Kidney (tissue), 22 donors: ENCODE data around the gene FGD2. TPM values are rescaled to one million over a fixed set of nuclear protein-coding genes. Genes with fewer than 3 reads are reported as not detected.
A peak's percentile ranks its signal among the peaks of the same experiment; 100 is the strongest.

Experiments
- DNase-seq, 5 donors: peaks; one replicate each; pipeline ENCODE4 v3.0.0-alpha.2; 2013 to 2020
- FAIRE-seq: peaks from 2 replicates; lab custom pipeline; 2012; peaks lifted over from hg19 to GRCh38; lab: Jason Lieb, UNC
- H3K27ac ChIP-seq, 2 donors: one replicate each; pipeline ENCODE4 v1.7.0; 2013; ENCODE audit warnings: low read depth in 2 of 2, low read length in 2 of 2, inconsistent platforms in 1 of 2
- H3K27me3 ChIP-seq: one replicate; pipeline ENCODE4 v1.7.1; 2013; ENCODE audit warnings: low read length, inconsistent platforms; ENCODE audit not compliant: control insufficient read depth, insufficient read depth
- H3K36me3 ChIP-seq, 3 donors: one replicate each; pipeline versions ENCODE4 v1.7.0 to v1.7.1; 2013; ENCODE audit warnings: low read length in 3 of 3, control low read depth in 1 of 3, inconsistent platforms in 1 of 3; ENCODE audit not compliant: insufficient read depth in 3 of 3, control insufficient read depth in 2 of 3
- H3K4me1 ChIP-seq, 3 donors: one replicate each; pipeline versions ENCODE4 v1.7.0 to v1.7.1; 2013; ENCODE audit warnings: low read length in 3 of 3, inconsistent platforms in 1 of 3, low read depth in 1 of 3; ENCODE audit not compliant: control insufficient read depth in 2 of 3, insufficient read depth in 2 of 3
- H3K4me3 ChIP-seq, 3 donors: one replicate each; pipeline versions ENCODE4 v1.7.0 to v1.8.1; 2013; ENCODE audit warnings: low read length in 3 of 3, control low read depth in 1 of 3, inconsistent platforms in 1 of 3
- H3K9ac ChIP-seq, 3 donors: one replicate each; pipeline versions ENCODE4 v1.7.0 to v1.7.1; 2013; ENCODE audit warnings: low read length in 3 of 3, control low read depth in 1 of 3, inconsistent platforms in 1 of 3
- H3K9me3 ChIP-seq, 3 donors: one replicate each; pipeline versions ENCODE4 v1.7.0 to v1.7.1; 2013; ENCODE audit warnings: low read length in 3 of 3, control low read depth in 1 of 3, inconsistent platforms in 1 of 3; ENCODE audit not compliant: control insufficient read depth in 2 of 3, insufficient read depth in 1 of 3
- intact Hi-C: fragments of 100-400 bp; cut with DNase I; formaldehyde crosslinking; loops from one replicate; pipeline ENCODE4 v1.11.1; 2022
- long read RNA-seq, 10 donors: library from polyadenylated mRNA in 1 of 10; unstranded in 1 of 10; transcript quantifications; one replicate each; pipeline ENCODE4 v2.0.0 and lab custom pipeline, GENCODE V29; 2021 to 2026
- polyA plus RNA-seq: library from polyadenylated mRNA; stranded (reverse); fragments of 350-450 nt; fragmentation: Illumina TruSeq; extraction: RNeasy Lipid Tissue Mini Kit (QIAGEN cat#74804); gene quantifications from one replicate; pipeline ENCODE4 v1.2.3, GENCODE V29; 2014; ENCODE audit warnings: low read depth, low replicate concordance; ENCODE audit not compliant: insufficient read depth
- total RNA-seq: library from RNA; stranded (reverse); fragmentation: NEBNext Ultra II Directional; extraction: Animal tissue kit (Norgen Biotek cat#: 25700); gene quantifications from one replicate; pipeline ENCODE4 v1.2.1, GENCODE V29; 2021
- TF ChIP-seq, protein P1 (sequence below): IDR thresholded peaks from 3 replicates; pipeline ENCODE4 v1.5.1; 2012; ENCODE audit warnings: mild to moderate bottlenecking, moderate library complexity, borderline replicate concordance; ENCODE audit not compliant: insufficient read depth; ENCODE audit errors: extremely low read depth
- donor health status: control.
- donor health status: control.
- donor health status: control.
- donor health status: control.
- donor health status: control.
- donor health status: DM: yes; HTN: yes; CAD: no.
- donor health status: Normal renal cell carcinoma (clear cell type).

The FGD2 gene, protein sequence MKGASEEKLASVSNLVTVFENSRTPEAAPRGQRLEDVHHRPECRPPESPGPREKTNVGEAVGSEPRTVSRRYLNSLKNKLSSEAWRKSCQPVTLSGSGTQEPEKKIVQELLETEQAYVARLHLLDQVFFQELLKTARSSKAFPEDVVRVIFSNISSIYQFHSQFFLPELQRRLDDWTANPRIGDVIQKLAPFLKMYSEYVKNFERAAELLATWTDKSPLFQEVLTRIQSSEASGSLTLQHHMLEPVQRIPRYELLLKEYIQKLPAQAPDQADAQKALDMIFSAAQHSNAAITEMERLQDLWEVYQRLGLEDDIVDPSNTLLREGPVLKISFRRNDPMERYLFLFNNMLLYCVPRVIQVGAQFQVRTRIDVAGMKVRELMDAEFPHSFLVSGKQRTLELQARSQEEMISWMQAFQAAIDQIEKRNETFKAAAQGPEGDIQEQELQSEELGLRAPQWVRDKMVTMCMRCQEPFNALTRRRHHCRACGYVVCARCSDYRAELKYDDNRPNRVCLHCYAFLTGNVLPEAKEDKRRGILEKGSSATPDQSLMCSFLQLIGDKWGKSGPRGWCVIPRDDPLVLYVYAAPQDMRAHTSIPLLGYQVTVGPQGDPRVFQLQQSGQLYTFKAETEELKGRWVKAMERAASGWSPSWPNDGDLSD
- total RNA-seq: 49.5 TPM
- 0.97 TPM for polyA plus RNA-seq
- long read RNA-seq, donor 1: 0 reads
- long read RNA-seq, donor 2: 0 reads
- long read RNA-seq, donor 3: 0 reads
- long read RNA-seq, donor 4, partial matches to known transcripts: 0 of 1 reads
- long read RNA-seq, donor 4, other reads (novel, unspliced or antisense): 0 of 1 reads
- long read RNA-seq, donor 5: 0 reads
- long read RNA-seq, donor 6: 0 reads
- long read RNA-seq, donor 7, transcript FGD2-201 (16 exons, 3,046 nt): major isoform, 6 of 22 reads
- long read RNA-seq, donor 7, partial matches to known transcripts: 8 of 22 reads
- long read RNA-seq, donor 7, other reads (novel, unspliced or antisense): 7 of 22 reads
- long read RNA-seq, donor 8: 0 reads
- long read RNA-seq, donor 9: 0 reads
- long read RNA-seq, donor 10: 0 reads

DNA sequence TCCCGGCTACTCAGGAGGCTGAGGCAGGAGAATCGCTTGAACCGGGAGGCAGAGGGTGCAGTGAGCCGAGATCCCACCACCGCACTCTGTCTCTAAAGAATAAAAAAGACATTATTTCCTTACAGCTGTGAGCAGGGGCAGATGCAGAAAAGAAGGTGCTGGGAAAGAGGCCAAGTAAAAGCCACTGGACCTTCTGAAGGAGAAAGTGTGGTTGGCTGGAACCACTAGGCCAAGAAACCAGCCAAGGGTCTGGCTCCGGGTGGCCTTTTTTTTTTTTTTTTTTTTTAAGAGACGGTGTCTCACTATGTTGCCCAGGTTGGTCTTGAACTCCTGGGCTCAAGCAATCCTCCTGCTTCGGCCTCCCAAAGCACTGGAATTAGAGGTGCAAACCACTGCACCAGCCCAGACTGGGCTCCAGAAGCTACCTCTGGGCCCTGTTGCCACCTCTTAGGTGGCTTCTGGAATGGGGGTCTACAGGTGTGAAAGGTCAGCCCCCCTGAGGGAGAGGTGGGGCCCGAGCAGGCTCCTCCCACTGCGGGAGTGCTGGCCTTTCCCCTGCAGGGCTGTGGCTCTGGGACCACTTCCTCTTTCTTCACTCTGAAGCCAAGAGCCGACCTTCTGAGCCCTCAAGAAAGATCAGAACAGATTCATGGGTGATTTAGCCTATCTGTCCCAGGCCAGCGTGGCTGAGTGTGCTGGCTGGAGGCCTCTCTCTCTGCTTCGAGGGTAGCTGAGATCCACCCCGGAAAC lies at the start of gene FGD2:
TSS of gene FGD2 (plus strand) at position 595 of the 750 bp plus-strand sequence. CDS start 163 bp downstream, outside the sequence.
- H3K9me3 ChIP-seq: no peaks in the 10 kb centered on the region
- intact Hi-C loops: no loop called here
- TF ChIP-seq, protein P1, sequence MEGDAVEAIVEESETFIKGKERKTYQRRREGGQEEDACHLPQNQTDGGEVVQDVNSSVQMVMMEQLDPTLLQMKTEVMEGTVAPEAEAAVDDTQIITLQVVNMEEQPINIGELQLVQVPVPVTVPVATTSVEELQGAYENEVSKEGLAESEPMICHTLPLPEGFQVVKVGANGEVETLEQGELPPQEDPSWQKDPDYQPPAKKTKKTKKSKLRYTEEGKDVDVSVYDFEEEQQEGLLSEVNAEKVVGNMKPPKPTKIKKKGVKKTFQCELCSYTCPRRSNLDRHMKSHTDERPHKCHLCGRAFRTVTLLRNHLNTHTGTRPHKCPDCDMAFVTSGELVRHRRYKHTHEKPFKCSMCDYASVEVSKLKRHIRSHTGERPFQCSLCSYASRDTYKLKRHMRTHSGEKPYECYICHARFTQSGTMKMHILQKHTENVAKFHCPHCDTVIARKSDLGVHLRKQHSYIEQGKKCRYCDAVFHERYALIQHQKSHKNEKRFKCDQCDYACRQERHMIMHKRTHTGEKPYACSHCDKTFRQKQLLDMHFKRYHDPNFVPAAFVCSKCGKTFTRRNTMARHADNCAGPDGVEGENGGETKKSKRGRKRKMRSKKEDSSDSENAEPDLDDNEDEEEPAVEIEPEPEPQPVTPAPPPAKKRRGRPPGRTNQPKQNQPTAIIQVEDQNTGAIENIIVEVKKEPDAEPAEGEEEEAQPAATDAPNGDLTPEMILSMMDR: no peak
- peak within 1 kb of the TSS in 1 of 3 donors; percentile 12 for H3K9ac ChIP-seq
- peak within 1 kb of the TSS in 2 of 3 donors; percentile 15 to 19 for H3K4me3 ChIP-seq
- H3K27me3 ChIP-seq: no peaks in the 10 kb centered on the region
- no peaks in the 10 kb centered on the region for H3K36me3 ChIP-seq
- DNase-seq (no peak), FAIRE-seq (no peak)
- H3K27ac ChIP-seq: no peak within 1 kb of the TSS
- H3K4me1 ChIP-seq: peaks cover 0 to 5% (median 4%) of the 10 kb centered on the region in 3 donors

DNA sequence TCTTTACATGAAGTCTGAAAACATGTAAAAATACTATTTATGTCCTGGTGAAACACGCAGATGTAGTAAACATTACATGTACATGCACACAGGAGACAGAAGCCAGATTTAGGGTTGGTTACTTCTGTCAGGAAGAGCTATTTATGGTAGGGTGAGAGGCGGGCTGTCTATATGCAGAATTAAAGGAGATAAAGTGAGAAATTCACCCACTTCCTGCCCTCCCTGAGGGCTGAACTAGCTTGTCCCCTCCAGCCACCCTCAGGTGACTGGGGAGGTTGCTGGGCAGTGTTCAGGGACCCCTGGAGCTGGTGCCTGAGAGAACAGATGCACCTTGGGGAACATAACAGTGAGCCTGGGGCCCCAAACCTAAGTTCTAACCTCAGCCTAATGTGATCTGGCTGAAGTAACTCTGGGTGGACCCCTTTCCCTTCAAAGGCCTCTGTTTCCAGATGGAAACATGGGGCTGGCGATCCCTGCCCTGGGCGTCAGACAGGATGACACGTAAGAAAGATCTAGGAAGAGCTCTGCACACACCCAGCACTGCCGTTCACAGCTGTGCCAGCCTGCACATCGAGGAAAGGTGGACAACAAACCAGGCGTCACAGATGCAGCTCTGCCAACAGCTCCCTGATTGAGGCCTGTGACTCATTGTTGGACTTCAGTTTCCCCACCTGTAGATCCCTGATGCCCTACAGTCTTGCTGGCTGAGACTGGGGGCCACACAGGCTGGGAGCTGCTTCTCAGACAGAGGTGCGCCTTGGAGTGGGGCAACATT lies 49.6 kb upstream of the FGD2 start:
- H3K27me3 ChIP-seq: no peaks in the 10 kb centered on the region
- TF ChIP-seq, protein P1: no peak
- no peaks in the 10 kb centered on the region for H3K4me1 ChIP-seq
- DNase-seq (no peak), FAIRE-seq (no peak)
- no peaks in the 10 kb centered on the region for H3K9me3 ChIP-seq
- no peak overlapping the region for H3K4me3 ChIP-seq
- no peak overlapping the region for H3K9ac ChIP-seq
- H3K36me3 ChIP-seq: no peaks in the 10 kb centered on the region
- no peak overlapping the region for H3K27ac ChIP-seq
- intact Hi-C loops: no loop called here

DNA sequence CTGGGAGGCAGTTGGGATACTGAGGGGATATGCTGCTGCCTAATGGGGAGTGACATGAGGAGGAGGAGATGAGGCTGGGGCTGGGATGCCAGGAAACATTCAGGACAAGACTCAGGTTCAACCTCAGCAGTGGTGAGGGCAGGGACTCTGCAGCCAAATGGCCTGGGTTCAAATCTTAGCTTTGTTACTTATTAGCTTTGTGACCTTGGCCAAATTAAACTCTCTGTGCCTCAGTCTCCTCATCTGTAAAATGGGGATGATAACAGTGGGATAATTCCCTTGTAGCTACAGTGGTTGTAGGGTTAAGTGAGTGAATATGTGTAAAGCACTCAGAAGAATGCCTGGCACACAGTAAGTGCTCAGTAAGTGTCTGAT lies 49.0 kb upstream of the FGD2 start:
- TF ChIP-seq, protein P1: no peak
- Histone ChIP-seq H3K4me3 (no peak overlapping the region), H3K9ac (no peak overlapping the region), H3K36me3 (no peaks in the 10 kb centered on the region), H3K27me3 (no peaks in the 10 kb centered on the region), H3K9me3 (no peaks in the 10 kb centered on the region), H3K4me1 (peaks cover 0 to 3% (median 0%) of the 10 kb centered on the region in 3 donors), H3K27ac (no peak overlapping the region)
- FAIRE-seq (no peak), DNase-seq (no peak)
- intact Hi-C loops: no loop called here
